ENCODE results near the gene SALL3.

GRCh38 chr18:79010802-79011201 lies 31.2 kb downstream of the SALL3 start:
- no peak for TF ChIP-seq POLR2A (IDR thresholded peaks at IDR 0.05; ENCODE audit: low read depth, low read length)
- TF ChIP-seq POLR2AphosphoS5 (IDR thresholded peaks at IDR 0.05; ENCODE audit: low read depth, low read length), result no peak

Data from GM12892 (cell line).